Kidney (tissue), 14 donors: ENCODE data around the gene RELT. TPM values are rescaled to one million over a fixed set of nuclear protein-coding genes. Genes with fewer than 3 reads are reported as not detected.
A peak's percentile ranks its signal among the peaks of the same experiment; 100 is the strongest.

Source experiments
- DNase-seq, 5 donors: peaks; one replicate each; pipeline ENCODE4 v3.0.0-alpha.2; 2013 to 2020
- FAIRE-seq: peaks from 2 replicates; lab custom pipeline; 2012; peaks lifted over from hg19 to GRCh38; lab: Jason Lieb, UNC
- H3K27ac ChIP-seq, 2 donors: one replicate each; pipeline ENCODE4 v1.7.0; 2013; ENCODE audit warnings: low read depth in 2 of 2, low read length in 2 of 2, inconsistent platforms in 1 of 2
- H3K27me3 ChIP-seq: one replicate; pipeline ENCODE4 v1.7.1; 2013; ENCODE audit warnings: low read length, inconsistent platforms; ENCODE audit not compliant: control insufficient read depth, insufficient read depth
- H3K36me3 ChIP-seq, 3 donors: one replicate each; pipeline versions ENCODE4 v1.7.0 to v1.7.1; 2013; ENCODE audit warnings: low read length in 3 of 3, control low read depth in 1 of 3, inconsistent platforms in 1 of 3; ENCODE audit not compliant: insufficient read depth in 3 of 3, control insufficient read depth in 2 of 3
- H3K4me1 ChIP-seq, 3 donors: one replicate each; pipeline versions ENCODE4 v1.7.0 to v1.7.1; 2013; ENCODE audit warnings: low read length in 3 of 3, inconsistent platforms in 1 of 3, low read depth in 1 of 3; ENCODE audit not compliant: control insufficient read depth in 2 of 3, insufficient read depth in 2 of 3
- H3K4me3 ChIP-seq, 3 donors: one replicate each; pipeline versions ENCODE4 v1.7.0 to v1.8.1; 2013; ENCODE audit warnings: low read length in 3 of 3, control low read depth in 1 of 3, inconsistent platforms in 1 of 3
- H3K9ac ChIP-seq, 3 donors: one replicate each; pipeline versions ENCODE4 v1.7.0 to v1.7.1; 2013; ENCODE audit warnings: low read length in 3 of 3, control low read depth in 1 of 3, inconsistent platforms in 1 of 3
- H3K9me3 ChIP-seq, 3 donors: one replicate each; pipeline versions ENCODE4 v1.7.0 to v1.7.1; 2013; ENCODE audit warnings: low read length in 3 of 3, control low read depth in 1 of 3, inconsistent platforms in 1 of 3; ENCODE audit not compliant: control insufficient read depth in 2 of 3, insufficient read depth in 1 of 3
- CTCF ChIP-seq: IDR thresholded peaks from 3 replicates; pipeline ENCODE4 v1.5.1; 2012; ENCODE audit warnings: mild to moderate bottlenecking, moderate library complexity, borderline replicate concordance; ENCODE audit not compliant: insufficient read depth; ENCODE audit errors: extremely low read depth
- intact Hi-C: fragments of 100-400 bp; cut with DNase I; formaldehyde crosslinking; loops from one replicate; pipeline ENCODE4 v1.11.1; 2022
- polyA plus RNA-seq: library from polyadenylated mRNA; stranded (reverse); fragments of 350-450 nt; fragmentation: Illumina TruSeq; extraction: RNeasy Lipid Tissue Mini Kit (QIAGEN cat#74804); gene quantifications from one replicate; pipeline ENCODE4 v1.2.3, GENCODE V29; 2014; ENCODE audit warnings: low read depth, low replicate concordance; ENCODE audit not compliant: insufficient read depth
- total RNA-seq: library from RNA; stranded (reverse); fragmentation: NEBNext Ultra II Directional; extraction: Animal tissue kit (Norgen Biotek cat#: 25700); gene quantifications from one replicate; pipeline ENCODE4 v1.2.1, GENCODE V29; 2021
- donor health status: control.
- donor health status: control.
- donor health status: control.
- donor health status: control.
- donor health status: control.
- donor health status: DM: yes; HTN: yes; CAD: no.
- donor health status: Normal renal cell carcinoma (clear cell type).

The RELT gene
- total and polyA plus RNA-seq, 2 donors from 2014 or later = 1.0 to 8.7 TPM

DNA sequence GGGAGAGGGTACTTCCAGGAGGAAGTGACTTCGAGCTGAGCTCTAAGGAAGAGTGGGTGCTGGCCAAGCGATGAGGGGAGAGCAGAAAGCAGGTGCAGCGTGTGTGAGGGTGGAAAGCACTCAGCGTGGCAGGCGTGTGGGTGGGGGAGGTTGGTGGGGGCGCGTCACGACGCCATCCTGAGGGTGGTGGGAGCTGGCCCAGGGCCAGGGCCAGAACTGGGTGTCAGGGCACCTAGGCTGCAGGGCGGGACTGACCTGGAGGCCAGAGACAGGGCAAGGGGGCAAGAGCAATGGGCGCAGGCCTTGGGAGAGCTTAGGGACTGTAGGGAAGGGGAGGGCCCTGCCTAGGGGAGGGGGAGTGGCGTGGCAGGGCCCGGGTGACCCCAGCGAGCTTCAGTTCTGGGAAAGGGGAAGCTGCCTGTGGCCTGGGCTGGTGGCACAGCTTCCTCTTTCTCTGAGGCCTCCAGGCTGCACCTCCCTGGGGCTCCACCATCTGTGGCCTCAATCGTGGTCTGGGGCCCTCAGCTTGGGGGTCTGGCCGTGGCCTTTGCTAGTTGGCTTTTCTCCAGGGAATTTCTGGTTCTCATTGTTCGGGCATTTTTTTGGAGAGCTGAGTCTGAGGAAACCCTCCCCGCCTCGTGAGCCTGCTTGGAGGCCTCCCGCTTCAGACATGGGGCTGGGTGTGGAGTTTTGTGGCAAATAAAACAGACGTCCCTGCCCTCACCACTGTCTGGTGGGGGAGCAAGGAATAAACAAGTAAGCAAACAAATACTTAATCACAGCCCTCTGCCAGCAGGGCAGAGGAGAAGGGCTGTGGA lies 8.9 kb downstream of the RELT start:
- Histone ChIP-seq H3K9me3 (no peaks in the 10 kb centered on the region), H3K4me1 (peaks cover 0 to 12% (median 4%) of the 10 kb centered on the region in 3 donors), H3K36me3 (no peaks in the 10 kb centered on the region), H3K4me3 (no peak overlapping the region), H3K9ac (no peak overlapping the region), H3K27ac (no peak overlapping the region), H3K27me3 (no peaks in the 10 kb centered on the region)
- intact Hi-C loops = no loop called here
- TF ChIP-seq CTCF = no peak
- FAIRE-seq (no peak), DNase-seq (peak in 2 of 5 donors; percentile 50 to 81)

- FAIRE-seq = no peak
- Histone ChIP-seq H3K4me1 (peaks cover 0 to 12% (median 4%) of the 10 kb centered on the region in 3 donors), H3K4me3 (no peak overlapping the region)
These were observed 9.8 kb downstream of the RELT start for GRCh38 chr11:73386016-73386415.

GRCh38 chr11:73386546-73386945 lies 10.3 kb downstream of the RELT start:
- Histone ChIP-seq H3K27me3 (no peaks in the 10 kb centered on the region), H3K4me1 (peaks cover 0 to 12% (median 4%) of the 10 kb centered on the region in 3 donors), H3K4me3 (no peak overlapping the region), H3K27ac (peak overlapping the region in 1 of 2 donors; percentile 16), H3K36me3 (no peaks in the 10 kb centered on the region), H3K9me3 (no peaks in the 10 kb centered on the region), H3K9ac (no peak overlapping the region)
- FAIRE-seq (no peak), DNase-seq (no peak)
- TF ChIP-seq CTCF = no peak
- intact Hi-C loops = no loop called here

More at GRCh38 chr11:73386016-73386415, 9.8 kb downstream of the RELT start:
- TF ChIP-seq CTCF = no peak
- intact Hi-C loops = no loop called here
- Histone ChIP-seq H3K27ac (peak overlapping the region in 1 of 2 donors; percentile 16), H3K36me3 (no peaks in the 10 kb centered on the region), H3K9me3 (no peaks in the 10 kb centered on the region), H3K9ac (no peak overlapping the region), H3K27me3 (no peaks in the 10 kb centered on the region)
- peak in 1 of 5 donors; percentile 39 for DNase-seq
